Measurements from ENCODE around the gene ACLY. TPM values are rescaled to one million over a fixed set of nuclear protein-coding genes. Genes with fewer than 3 reads are reported as not detected.
A peak's percentile ranks its signal among the peaks of the same experiment; 100 is the strongest.

ACLY gene
- total and polyA plus RNA-seq, 2 experiments from 2014 or later, result 119 to 439 TPM

DNA sequence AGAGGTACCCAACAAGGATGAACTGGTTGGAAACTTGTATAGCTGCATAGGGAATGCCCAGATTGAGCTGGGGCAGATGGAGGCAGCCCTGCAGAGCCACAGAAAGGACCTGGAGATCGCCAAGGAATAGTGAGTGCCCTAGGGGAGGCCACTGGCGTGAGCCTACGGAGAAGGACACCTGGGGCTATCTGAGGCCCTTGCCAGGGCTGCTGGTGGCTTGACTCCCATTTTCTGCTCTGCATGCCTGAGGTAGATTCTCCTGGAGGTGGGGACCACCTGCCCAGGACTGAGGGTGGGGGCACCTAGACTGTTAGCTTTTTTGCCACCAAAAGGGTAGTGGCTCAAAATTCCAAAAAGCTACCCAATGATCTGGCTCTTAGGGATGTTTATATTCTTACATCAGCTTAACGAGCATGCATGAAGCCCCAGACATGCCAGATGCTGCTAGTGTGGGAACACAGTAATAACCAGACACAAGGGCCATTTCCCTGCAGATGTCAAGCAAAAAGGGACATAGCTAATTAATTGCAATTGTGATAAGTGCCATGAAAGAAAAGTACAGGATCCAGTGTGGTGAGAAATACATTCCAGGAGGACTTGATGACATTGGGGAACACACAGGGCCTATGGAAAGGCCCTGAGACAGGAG lies 20.4 kb upstream of the ACLY start (continued):
- TF ChIP-seq, protein P1, sequence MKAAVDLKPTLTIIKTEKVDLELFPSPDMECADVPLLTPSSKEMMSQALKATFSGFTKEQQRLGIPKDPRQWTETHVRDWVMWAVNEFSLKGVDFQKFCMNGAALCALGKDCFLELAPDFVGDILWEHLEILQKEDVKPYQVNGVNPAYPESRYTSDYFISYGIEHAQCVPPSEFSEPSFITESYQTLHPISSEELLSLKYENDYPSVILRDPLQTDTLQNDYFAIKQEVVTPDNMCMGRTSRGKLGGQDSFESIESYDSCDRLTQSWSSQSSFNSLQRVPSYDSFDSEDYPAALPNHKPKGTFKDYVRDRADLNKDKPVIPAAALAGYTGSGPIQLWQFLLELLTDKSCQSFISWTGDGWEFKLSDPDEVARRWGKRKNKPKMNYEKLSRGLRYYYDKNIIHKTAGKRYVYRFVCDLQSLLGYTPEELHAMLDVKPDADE (IDR thresholded peaks at IDR 0.05), result no peak
- no peak for TF ChIP-seq EZH2 (IDR thresholded peaks at IDR 0.05; ENCODE audit: low read depth, unreplicated experiment)
- no peak for TF ChIP-seq EZH2phosphoT487 (IDR thresholded peaks at IDR 0.05; ENCODE audit: unreplicated experiment)
- no peak for TF ChIP-seq ZNF331 (CRISPR knock-in tag; IDR thresholded peaks at IDR 0.05; ENCODE audit: low read depth)
- no peak for TF ChIP-seq ZNF114 (CRISPR knock-in tag; IDR thresholded peaks at IDR 0.05)

DNA sequence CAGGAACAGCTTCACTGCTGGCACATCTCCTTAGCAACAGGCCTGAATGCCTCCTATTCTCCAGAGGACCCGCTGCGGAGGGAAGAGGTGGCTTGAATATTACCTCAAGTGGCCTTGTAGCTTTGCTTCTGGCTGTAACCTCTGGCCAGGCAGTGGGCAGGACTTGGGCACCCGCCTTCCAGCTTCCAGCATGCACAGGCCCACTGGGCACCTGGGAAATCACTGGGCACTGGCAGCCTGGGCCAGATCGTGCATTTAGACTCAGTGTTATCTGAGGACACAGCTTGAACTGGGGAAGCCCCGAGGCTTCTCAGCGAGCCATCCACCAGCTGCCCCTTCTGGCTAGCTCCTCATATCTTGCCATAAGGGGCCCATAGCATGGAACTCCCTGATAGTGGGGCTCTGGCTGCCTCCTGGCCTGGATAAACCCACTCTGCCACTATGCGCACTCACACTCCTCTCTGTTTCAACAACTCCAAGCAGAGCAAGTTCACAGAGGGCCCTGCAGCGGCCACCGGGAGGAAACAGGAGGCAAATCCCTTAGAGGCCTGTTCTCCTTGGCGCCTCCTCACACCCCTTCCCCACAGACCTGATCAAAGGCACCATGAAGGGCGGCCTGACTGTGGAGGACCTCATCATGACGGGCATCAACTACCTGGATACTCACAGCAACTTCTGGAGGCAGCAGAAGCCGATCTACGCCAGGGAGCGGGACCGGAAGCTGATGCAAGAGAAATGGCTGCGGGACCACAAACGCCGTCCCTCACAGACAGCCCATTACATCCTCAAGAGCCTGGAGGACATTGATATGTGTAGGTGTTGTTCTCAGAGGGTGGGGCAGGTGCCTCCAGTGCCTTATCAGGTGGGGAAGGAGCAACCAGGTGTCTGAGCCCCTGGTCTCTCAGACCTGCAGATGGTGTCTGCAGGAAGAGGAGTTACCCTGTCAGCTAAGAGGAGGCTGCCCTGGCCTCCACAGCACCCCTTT lies 19.5 kb upstream of the ACLY start:
- no peak overlapping the region for H3K4me2 ChIP-seq
- H3K9me3 Mint-ChIP-seq, result no peaks in the 10 kb centered on the region
- ATAC-seq, result no peak
- H3K27ac Mint-ChIP-seq, result peak overlapping the region; percentile 32; the same call in 1 of the 2 replicates
- DNase-seq (ENCODE audit: low spot score), result no peak
- H3K4me1 Mint-ChIP-seq, result no peaks in the 10 kb centered on the region; the same call in 1 of the 3 replicates
- H3K27ac ChIP-seq (ENCODE audit: low read depth), result no peak overlapping the region
- no peak overlapping the region for H3K4me3 Mint-ChIP-seq
- H3K27me3 Mint-ChIP-seq (ENCODE audit: insufficient read depth, low read depth, poor library complexity), result peaks cover 11% of the 10 kb centered on the region
- H2AFZ ChIP-seq, result no peak overlapping the region
- no peaks in the 10 kb centered on the region for H4K20me1 ChIP-seq (replicated peaks; ENCODE audit: insufficient read depth)
- H3K9me2 ChIP-seq (ENCODE audit: insufficient read depth), result no peaks in the 10 kb centered on the region
- H3K4me1 ChIP-seq (ENCODE audit: insufficient read depth), result no peaks in the 10 kb centered on the region
- H3K36me3 Mint-ChIP-seq (ENCODE audit: low read depth), result peaks cover 3% of the 10 kb centered on the region; the same call in 1 of the 3 replicates
- no peaks in the 10 kb centered on the region for H3K36me3 ChIP-seq (ENCODE audit: insufficient read depth)
- H3K27me3 ChIP-seq (ENCODE audit: insufficient read depth), result no peaks in the 10 kb centered on the region
- H3K4me3 ChIP-seq, result no peak overlapping the region
- no peaks in the 10 kb centered on the region for H3F3A ChIP-seq (replicated peaks; ENCODE audit: low read depth)
- H3K79me2 ChIP-seq (replicated peaks; ENCODE audit: insufficient read depth), result no peaks in the 10 kb centered on the region
- TF ChIP-seq, protein P1 (IDR thresholded peaks at IDR 0.05), result no peak
- TF ChIP-seq EZH2 (IDR thresholded peaks at IDR 0.05; ENCODE audit: low read depth, unreplicated experiment) (no peak), EZH2phosphoT487 (IDR thresholded peaks at IDR 0.05; ENCODE audit: unreplicated experiment) (no peak), NANOG (IDR thresholded peaks at IDR 0.05; ENCODE audit: borderline replicate concordance) (no peak), ZNF114 (CRISPR knock-in tag; IDR thresholded peaks at IDR 0.05) (no peak), CREB1 (CRISPR knock-in tag; IDR thresholded peaks at IDR 0.05; ENCODE audit: low read depth) (no peak)
- TF ChIP-seq, protein P2, sequence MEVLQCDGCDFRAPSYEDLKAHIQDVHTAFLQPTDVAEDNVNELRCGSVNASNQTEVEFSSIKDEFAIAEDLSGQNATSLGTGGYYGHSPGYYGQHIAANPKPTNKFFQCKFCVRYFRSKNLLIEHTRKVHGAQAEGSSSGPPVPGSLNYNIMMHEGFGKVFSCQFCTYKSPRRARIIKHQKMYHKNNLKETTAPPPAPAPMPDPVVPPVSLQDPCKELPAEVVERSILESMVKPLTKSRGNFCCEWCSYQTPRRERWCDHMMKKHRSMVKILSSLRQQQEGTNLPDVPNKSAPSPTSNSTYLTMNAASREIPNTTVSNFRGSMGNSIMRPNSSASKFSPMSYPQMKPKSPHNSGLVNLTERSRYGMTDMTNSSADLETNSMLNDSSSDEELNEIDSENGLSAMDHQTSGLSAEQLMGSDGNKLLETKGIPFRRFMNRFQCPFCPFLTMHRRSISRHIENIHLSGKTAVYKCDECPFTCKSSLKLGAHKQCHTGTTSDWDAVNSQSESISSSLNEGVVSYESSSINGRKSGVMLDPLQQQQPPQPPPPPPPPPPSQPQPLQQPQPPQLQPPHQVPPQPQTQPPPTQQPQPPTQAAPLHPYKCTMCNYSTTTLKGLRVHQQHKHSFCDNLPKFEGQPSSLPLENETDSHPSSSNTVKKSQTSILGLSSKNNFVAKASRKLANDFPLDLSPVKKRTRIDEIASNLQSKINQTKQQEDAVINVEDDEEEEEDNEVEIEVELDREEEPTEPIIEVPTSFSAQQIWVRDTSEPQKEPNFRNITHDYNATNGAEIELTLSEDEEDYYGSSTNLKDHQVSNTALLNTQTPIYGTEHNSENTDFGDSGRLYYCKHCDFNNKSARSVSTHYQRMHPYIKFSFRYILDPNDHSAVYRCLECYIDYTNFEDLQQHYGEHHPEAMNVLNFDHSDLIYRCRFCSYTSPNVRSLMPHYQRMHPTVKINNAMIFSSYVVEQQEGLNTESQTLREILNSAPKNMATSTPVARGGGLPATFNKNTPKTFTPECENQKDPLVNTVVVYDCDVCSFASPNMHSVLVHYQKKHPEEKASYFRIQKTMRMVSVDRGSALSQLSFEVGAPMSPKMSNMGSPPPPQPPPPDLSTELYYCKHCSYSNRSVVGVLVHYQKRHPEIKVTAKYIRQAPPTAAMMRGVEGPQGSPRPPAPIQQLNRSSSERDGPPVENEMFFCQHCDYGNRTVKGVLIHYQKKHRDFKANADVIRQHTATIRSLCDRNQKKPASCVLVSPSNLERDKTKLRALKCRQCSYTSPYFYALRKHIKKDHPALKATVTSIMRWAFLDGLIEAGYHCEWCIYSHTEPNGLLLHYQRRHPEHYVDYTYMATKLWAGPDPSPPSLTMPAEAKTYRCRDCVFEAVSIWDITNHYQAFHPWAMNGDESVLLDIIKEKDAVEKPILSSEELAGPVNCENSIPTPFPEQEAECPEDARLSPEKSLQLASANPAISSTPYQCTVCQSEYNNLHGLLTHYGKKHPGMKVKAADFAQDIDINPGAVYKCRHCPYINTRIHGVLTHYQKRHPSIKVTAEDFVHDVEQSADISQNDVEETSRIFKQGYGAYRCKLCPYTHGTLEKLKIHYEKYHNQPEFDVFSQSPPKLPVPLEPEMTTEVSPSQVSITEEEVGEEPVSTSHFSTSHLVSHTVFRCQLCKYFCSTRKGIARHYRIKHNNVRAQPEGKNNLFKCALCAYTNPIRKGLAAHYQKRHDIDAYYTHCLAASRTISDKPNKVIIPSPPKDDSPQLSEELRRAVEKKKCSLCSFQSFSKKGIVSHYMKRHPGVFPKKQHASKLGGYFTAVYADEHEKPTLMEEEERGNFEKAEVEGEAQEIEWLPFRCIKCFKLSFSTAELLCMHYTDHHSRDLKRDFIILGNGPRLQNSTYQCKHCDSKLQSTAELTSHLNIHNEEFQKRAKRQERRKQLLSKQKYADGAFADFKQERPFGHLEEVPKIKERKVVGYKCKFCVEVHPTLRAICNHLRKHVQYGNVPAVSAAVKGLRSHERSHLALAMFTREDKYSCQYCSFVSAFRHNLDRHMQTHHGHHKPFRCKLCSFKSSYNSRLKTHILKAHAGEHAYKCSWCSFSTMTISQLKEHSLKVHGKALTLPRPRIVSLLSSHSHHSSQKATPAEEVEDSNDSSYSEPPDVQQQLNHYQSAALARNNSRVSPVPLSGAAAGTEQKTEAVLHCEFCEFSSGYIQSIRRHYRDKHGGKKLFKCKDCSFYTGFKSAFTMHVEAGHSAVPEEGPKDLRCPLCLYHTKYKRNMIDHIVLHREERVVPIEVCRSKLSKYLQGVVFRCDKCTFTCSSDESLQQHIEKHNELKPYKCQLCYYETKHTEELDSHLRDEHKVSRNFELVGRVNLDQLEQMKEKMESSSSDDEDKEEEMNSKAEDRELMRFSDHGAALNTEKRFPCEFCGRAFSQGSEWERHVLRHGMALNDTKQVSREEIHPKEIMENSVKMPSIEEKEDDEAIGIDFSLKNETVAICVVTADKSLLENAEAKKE (CRISPR knock-in tag; IDR thresholded peaks at IDR 0.05), result no peak
- TF ChIP-seq, protein P3, sequence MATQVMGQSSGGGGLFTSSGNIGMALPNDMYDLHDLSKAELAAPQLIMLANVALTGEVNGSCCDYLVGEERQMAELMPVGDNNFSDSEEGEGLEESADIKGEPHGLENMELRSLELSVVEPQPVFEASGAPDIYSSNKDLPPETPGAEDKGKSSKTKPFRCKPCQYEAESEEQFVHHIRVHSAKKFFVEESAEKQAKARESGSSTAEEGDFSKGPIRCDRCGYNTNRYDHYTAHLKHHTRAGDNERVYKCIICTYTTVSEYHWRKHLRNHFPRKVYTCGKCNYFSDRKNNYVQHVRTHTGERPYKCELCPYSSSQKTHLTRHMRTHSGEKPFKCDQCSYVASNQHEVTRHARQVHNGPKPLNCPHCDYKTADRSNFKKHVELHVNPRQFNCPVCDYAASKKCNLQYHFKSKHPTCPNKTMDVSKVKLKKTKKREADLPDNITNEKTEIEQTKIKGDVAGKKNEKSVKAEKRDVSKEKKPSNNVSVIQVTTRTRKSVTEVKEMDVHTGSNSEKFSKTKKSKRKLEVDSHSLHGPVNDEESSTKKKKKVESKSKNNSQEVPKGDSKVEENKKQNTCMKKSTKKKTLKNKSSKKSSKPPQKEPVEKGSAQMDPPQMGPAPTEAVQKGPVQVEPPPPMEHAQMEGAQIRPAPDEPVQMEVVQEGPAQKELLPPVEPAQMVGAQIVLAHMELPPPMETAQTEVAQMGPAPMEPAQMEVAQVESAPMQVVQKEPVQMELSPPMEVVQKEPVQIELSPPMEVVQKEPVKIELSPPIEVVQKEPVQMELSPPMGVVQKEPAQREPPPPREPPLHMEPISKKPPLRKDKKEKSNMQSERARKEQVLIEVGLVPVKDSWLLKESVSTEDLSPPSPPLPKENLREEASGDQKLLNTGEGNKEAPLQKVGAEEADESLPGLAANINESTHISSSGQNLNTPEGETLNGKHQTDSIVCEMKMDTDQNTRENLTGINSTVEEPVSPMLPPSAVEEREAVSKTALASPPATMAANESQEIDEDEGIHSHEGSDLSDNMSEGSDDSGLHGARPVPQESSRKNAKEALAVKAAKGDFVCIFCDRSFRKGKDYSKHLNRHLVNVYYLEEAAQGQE (IDR thresholded peaks at IDR 0.05; ENCODE audit: unreplicated experiment), result no peak

Measured in GM23338 (cell line).